ENCODE measurements around the gene GRAMD4.

Gene GRAMD4, protein sequence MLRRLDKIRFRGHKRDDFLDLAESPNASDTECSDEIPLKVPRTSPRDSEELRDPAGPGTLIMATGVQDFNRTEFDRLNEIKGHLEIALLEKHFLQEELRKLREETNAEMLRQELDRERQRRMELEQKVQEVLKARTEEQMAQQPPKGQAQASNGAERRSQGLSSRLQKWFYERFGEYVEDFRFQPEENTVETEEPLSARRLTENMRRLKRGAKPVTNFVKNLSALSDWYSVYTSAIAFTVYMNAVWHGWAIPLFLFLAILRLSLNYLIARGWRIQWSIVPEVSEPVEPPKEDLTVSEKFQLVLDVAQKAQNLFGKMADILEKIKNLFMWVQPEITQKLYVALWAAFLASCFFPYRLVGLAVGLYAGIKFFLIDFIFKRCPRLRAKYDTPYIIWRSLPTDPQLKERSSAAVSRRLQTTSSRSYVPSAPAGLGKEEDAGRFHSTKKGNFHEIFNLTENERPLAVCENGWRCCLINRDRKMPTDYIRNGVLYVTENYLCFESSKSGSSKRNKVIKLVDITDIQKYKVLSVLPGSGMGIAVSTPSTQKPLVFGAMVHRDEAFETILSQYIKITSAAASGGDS

GRCh38 chr22:46619830-46620501, at the start of gene GRAMD4:
Gene GRAMD4, plus strand, starts transcription at chr22:46620386. Its CDS starts 6,414 bp downstream, at chr22:46626800.
- no peak for DNase-seq (ENCODE audit: low spot score)
- H3K27ac ChIP-seq, result peak within 1 kb of the TSS; percentile 6; the same call in 1 of the 2 replicates
- ChIA-PET CTCF (no interaction called here), POLR2A (ENCODE audit: low non-redundant PET) (no interaction called here)
- TF ChIP-seq, protein P1, sequence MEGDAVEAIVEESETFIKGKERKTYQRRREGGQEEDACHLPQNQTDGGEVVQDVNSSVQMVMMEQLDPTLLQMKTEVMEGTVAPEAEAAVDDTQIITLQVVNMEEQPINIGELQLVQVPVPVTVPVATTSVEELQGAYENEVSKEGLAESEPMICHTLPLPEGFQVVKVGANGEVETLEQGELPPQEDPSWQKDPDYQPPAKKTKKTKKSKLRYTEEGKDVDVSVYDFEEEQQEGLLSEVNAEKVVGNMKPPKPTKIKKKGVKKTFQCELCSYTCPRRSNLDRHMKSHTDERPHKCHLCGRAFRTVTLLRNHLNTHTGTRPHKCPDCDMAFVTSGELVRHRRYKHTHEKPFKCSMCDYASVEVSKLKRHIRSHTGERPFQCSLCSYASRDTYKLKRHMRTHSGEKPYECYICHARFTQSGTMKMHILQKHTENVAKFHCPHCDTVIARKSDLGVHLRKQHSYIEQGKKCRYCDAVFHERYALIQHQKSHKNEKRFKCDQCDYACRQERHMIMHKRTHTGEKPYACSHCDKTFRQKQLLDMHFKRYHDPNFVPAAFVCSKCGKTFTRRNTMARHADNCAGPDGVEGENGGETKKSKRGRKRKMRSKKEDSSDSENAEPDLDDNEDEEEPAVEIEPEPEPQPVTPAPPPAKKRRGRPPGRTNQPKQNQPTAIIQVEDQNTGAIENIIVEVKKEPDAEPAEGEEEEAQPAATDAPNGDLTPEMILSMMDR (conservative IDR thresholded peaks at IDR 0.05; ENCODE audit: low read depth), result no peak

- no peak overlapping the region for H3K27ac ChIP-seq
- TF ChIP-seq, protein P1 (conservative IDR thresholded peaks at IDR 0.05; ENCODE audit: low read depth), result no peak
- DNase-seq (ENCODE audit: low spot score), result no peak
- ChIA-PET CTCF (no interaction called here), POLR2A (ENCODE audit: low non-redundant PET) (no interaction called here)
Observed at GRCh38 chr22:46571642-46572250, 48.4 kb upstream of the GRAMD4 start.

GRCh38 chr22:46572911-46573780, 47.0 kb upstream of the GRAMD4 start:
- H3K27ac ChIP-seq, result no peak overlapping the region
- no peak for DNase-seq (ENCODE audit: low spot score)
- ChIA-PET CTCF (no interaction called here), POLR2A (ENCODE audit: low non-redundant PET) (no interaction called here)
- TF ChIP-seq, protein P1 (conservative IDR thresholded peaks at IDR 0.05; ENCODE audit: low read depth), result no peak

DNA sequence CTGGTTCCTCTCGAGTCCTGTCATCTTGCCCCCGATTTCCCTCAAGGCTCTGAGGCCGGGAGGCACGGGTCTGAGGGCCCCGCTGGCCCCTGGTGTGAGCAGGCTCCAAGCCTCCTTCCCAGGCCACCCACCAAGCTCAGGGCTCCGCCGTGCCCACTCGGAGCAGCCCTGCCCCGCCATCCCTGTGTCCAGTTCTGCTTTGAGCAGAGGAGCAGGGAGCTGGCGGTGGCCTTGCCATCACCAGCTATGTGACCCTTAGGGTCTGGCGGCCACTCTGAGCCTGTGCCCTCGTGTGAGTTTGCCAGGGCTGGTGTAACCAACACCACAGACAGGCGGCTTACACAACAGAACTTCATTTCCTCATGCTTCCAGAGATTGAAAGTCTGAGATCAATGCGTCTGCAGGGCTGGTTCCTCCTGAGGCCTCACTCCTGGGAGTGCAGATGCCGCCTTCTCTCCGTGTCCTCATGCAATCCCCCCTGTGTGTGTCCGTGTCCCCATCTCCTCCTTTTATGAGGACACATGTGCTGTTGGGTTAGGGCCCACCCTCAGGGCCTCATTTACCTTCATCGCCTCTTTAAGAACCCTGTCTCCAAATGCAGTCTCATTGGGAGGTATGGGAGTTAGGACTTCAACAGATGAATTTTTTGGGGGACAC, 46.3 kb upstream of the GRAMD4 start:
- H3K27ac ChIP-seq, result no peak overlapping the region
- TF ChIP-seq, protein P1 (conservative IDR thresholded peaks at IDR 0.05; ENCODE audit: low read depth), result no peak
- POLR2A ChIA-PET (ENCODE audit: low non-redundant PET), result no interaction called here
- CTCF ChIA-PET, result no interaction called here
- no peak for DNase-seq (ENCODE audit: low spot score)

DNA sequence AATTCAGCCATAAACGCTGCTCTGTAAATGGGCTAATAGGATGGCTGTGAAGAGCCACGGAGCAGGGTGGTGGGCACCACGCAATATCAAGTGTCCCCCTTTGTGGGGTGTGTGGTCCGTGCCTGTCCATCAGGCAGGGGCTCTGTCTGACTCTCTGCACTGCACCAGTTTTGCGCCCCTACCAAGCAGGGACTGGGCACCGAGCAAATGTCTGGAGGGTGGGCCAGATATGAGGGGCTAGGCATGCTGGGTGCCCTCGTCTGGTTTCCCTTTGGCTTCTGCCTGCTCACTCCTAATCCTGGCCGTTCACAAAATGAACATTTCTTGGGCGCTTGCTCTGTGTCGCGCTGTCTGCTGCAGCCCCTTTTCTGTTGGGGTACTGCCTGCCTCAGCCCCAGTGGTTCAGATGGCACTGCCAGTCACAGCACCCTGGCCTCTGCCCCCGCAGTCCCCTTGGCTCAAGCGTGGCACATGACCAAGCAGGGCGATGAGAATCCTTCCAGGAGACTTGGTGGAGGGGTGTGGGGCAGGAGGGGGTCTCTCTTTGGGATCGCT, 45.7 kb upstream of the GRAMD4 start:
- CTCF ChIA-PET, result interaction anchor here (1.1 kb wide), 1 partner anchor 11 kb away, joined by 4 read pairs; no protein-coding TSS in a partner anchor
- peak overlapping the region; percentile 79 for H3K27ac ChIP-seq
- DNase-seq (ENCODE audit: low spot score), result no peak
- POLR2A ChIA-PET (ENCODE audit: low non-redundant PET), result no interaction called here
- TF ChIP-seq, protein P1 (conservative IDR thresholded peaks at IDR 0.05; ENCODE audit: low read depth), result no peak

Measured in RWPE1 (cell line).